HUES6 (cell line): ENCODE measurements around the gene KCP.

ENCODE experiments used
- H3K27ac ChIP-seq: 2 replicates; pipeline ENCODE4 v1.7.0; 2013; ENCODE audit warnings: low read depth, mild to moderate bottlenecking, low read length, inconsistent platforms
- H3K27me3 ChIP-seq: 2 replicates; pipeline ENCODE4 v1.6.1; 2013; ENCODE audit warnings: low read length; ENCODE audit not compliant: control insufficient read depth, insufficient read depth
- H3K36me3 ChIP-seq: 2 replicates; pipeline ENCODE4 v1.6.1; 2013; ENCODE audit warnings: low read length; ENCODE audit not compliant: control insufficient read depth, insufficient read depth
- H3K4me1 ChIP-seq: 2 replicates; pipeline ENCODE4 v1.6.1; 2013; ENCODE audit warnings: low read length; ENCODE audit not compliant: control insufficient read depth, insufficient read depth
- H3K4me3 ChIP-seq: 2 replicates; pipeline ENCODE4 v1.5.1; 2013; ENCODE audit warnings: low read depth, low read length
- H3K9ac ChIP-seq: one replicate; pipeline ENCODE4 v1.6.1; 2013; ENCODE audit warnings: mild to moderate bottlenecking, low read length
- H3K9me3 ChIP-seq: 2 replicates; pipeline ENCODE4 v1.6.1; 2013; ENCODE audit warnings: low read depth, low read length; ENCODE audit not compliant: control insufficient read depth, insufficient read depth

Gene KCP

DNA sequence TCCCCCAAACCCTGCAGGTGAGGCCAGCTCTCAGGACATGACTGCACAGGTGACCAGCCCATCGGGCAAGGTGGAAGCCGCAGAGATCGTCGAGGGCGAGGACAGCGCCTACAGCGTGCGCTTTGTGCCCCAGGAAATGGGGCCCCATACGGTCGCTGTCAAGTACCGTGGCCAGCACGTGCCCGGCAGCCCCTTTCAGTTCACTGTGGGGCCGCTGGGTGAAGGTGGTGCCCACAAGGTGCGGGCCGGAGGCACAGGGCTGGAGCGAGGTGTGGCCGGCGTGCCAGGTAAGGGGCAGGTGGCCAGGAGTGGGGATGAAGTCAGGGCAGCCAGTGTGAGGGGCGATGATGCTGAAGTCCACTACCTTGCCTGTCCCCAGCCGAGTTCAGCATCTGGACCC, 56.1 kb downstream of the KCP start:
- no peak overlapping the region for H3K4me3 ChIP-seq
- no peak overlapping the region for H3K9ac ChIP-seq
- H3K4me1 ChIP-seq, result no peaks in the 10 kb centered on the region
- H3K9me3 ChIP-seq, result no peaks in the 10 kb centered on the region
- peaks cover 78% of the 10 kb centered on the region for H3K36me3 ChIP-seq
- H3K27ac ChIP-seq, result no peak overlapping the region
- H3K27me3 ChIP-seq, result no peaks in the 10 kb centered on the region

DNA sequence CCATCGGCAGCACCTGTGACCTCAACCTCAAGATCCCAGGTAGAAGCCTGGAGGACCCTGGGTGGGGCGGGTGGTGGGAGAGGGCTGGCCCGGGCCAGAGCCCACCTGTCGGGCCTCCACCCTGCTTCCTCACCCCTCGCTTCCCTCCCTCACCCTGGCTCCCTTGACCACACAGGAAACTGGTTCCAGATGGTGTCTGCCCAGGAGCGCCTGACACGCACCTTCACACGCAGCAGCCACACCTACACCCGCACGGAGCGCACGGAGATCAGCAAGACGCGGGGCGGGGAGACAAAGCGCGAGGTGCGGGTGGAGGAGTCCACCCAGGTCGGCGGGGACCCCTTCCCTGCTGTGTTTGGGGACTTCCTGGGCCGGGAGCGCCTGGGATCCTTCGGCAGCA, 56.7 kb downstream of the KCP start:
- H3K27ac ChIP-seq, result no peak overlapping the region
- H3K9me3 ChIP-seq, result no peaks in the 10 kb centered on the region
- H3K4me3 ChIP-seq, result no peak overlapping the region
- no peaks in the 10 kb centered on the region for H3K27me3 ChIP-seq
- no peak overlapping the region for H3K9ac ChIP-seq
- peaks cover 82% of the 10 kb centered on the region for H3K36me3 ChIP-seq
- H3K4me1 ChIP-seq, result no peaks in the 10 kb centered on the region

DNA sequence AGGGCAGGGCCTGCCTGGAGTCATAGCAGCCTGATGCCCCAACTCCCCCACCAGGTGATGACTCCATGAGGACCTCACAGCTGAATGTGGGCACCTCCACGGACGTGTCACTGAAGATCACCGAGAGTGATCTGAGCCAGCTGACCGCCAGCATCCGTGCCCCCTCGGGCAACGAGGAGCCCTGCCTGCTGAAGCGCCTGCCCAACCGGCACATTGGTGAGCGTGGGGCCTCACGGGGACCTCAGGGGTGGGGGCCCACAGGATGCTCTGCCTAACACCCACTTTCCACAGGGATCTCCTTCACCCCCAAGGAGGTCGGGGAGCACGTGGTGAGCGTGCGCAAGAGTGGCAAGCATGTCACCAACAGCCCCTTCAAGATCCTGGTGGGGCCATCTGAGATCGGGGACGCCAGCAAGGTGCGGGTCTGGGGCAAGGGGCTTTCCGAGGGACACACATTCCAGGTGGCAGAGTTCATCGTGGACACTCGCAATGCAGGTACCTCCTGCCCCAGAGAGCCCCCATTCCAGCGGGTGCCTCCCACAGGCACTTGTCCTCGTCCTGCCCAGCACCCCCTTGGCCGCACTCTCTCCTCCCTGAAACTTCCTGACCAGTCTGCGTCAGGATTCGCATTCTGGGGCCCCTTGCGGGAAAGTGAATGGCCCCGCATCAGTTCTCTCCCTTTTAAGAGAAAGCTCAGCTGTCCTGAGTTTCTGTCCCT, 57.8 kb downstream of the KCP start:
- Histone ChIP-seq H3K36me3 (peaks cover 91% of the 10 kb centered on the region), H3K4me1 (no peaks in the 10 kb centered on the region)

DNA sequence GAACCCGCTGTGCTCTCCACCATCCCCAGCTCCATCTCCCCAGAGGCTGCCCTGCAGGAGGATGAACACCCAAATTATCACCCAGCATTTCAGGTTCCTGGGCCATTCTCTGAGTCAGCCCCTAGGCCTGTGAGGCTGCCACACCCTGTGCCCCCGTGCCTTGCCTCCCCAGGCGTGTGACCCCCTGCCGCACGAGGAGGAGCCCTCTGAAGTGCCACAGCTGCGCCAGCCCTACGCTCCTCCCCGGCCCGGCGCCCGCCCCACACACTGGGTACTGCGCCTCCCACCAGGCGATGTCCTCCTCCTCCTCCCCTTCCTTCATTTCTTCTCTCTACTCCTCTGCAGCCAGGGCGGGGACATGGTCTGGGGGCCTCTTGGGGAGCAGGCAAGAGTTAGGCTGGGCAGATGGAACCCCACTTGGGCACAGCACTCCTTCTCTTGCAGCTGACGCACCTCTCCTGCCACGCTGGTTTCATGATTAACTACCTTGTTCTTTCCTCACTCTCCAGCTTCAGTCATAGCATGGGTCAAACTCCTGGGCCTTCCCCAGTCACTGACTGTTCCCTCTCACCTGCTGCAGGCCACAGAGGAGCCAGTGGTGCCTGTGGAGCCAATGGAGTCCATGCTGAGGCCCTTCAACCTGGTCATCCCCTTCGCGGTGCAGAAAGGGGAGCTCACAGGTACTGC, 60.6 kb downstream of the KCP start:
- Histone ChIP-seq H3K9ac (no peak overlapping the region), H3K9me3 (no peaks in the 10 kb centered on the region), H3K27me3 (no peaks in the 10 kb centered on the region), H3K27ac (no peak overlapping the region), H3K4me3 (no peak overlapping the region), H3K36me3 (peaks cover 88% of the 10 kb centered on the region), H3K4me1 (no peaks in the 10 kb centered on the region)

More for the DNA sequence above, 57.8 kb downstream of the KCP start:
- H3K9ac ChIP-seq, result no peak overlapping the region
- H3K27me3 ChIP-seq, result no peaks in the 10 kb centered on the region
- no peak overlapping the region for H3K27ac ChIP-seq
- H3K9me3 ChIP-seq, result no peaks in the 10 kb centered on the region
- H3K4me3 ChIP-seq, result no peak overlapping the region

DNA sequence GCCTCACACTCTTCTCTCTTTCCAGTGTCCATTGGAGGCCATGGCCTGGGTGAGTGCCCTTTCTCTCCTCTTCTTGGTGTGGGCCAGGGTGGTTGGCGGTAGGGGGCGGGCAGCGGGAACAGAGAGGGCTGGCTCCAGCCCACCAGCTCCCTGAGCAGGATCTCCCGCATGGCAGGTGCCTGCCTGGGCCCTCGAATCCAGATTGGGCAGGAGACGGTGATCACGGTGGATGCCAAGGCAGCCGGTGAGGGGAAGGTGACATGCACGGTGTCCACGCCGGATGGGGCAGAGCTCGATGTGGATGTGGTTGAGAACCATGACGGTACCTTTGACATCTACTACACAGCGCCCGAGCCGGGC, 61.4 kb downstream of the KCP start:
- Histone ChIP-seq H3K36me3 (peaks cover 88% of the 10 kb centered on the region), H3K9me3 (no peaks in the 10 kb centered on the region)

DNA sequence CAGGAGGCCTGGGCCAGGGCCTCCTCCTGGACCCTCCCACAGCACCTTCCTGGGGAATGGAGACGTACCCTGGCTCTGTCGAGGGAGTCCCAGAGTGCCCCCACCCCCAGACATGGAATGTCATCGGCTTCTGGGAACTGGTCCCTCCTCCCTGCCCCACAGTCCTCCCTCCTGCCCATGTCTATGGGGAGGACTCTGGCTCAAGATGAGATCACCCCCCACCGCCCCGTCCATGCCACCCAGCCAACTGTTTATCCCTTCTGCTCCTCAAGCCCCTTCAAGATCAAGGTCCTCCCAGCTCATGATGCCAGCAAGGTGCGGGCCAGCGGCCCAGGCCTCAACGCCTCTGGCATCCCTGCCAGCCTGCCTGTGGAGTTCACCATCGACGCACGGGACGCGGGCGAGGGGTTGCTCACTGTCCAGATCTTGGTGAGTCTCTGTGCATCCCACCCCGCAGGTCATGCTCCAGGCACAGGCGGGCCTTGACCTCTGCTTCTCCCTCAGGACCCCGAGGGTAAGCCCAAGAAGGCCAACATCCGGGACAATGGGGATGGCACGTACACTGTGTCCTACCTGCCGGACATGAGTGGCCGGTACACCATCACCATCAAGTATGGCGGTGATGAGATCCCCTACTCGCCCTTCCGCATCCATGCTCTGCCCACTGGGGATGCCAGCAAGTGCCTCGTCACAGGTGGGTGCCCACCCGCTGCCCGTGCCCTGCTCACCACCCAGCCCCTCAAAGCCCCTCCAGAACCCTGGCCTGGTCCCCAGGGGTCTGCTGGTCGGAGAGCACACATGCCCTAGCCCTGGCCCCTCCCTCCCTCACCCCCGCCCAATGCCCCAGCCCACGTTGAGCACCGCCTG, 62.0 kb downstream of the KCP start:
- H3K9ac ChIP-seq, result no peak overlapping the region
- H3K4me3 ChIP-seq, result no peak overlapping the region
- H3K27me3 ChIP-seq, result no peaks in the 10 kb centered on the region
- H3K36me3 ChIP-seq, result peaks cover 88% of the 10 kb centered on the region
- H3K4me1 ChIP-seq, result no peaks in the 10 kb centered on the region
- no peak overlapping the region for H3K27ac ChIP-seq
- no peaks in the 10 kb centered on the region for H3K9me3 ChIP-seq

More for the DNA sequence above, 61.4 kb downstream of the KCP start:
- H3K27me3 ChIP-seq, result no peaks in the 10 kb centered on the region
- no peak overlapping the region for H3K4me3 ChIP-seq
- H3K9ac ChIP-seq, result no peak overlapping the region
- H3K4me1 ChIP-seq, result no peaks in the 10 kb centered on the region
- H3K27ac ChIP-seq, result no peak overlapping the region

DNA sequence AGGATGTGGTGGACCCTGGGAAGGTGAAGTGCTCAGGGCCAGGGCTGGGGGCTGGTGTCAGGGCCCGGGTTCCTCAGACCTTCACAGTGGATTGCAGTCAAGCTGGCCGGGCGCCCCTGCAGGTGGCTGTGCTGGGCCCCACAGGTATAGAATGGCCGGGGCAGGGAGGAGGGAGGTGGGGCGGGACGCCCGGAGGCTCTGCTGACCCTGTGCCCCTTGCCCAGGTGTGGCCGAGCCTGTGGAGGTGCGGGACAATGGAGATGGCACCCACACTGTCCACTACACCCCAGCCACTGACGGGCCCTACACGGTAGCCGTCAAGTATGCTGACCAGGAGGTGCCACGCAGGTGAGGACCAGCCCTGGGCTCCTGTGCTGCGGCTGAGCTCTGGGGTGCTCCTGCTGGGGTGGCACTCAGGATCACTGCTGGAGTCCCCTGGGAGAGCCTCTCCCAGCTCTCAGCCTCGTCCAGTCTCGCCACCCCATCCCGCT, 62.7 kb downstream of the KCP start:
- H3K4me1 ChIP-seq, result no peaks in the 10 kb centered on the region
- no peak overlapping the region for H3K27ac ChIP-seq
- H3K9ac ChIP-seq, result no peak overlapping the region
- no peak overlapping the region for H3K4me3 ChIP-seq
- H3K27me3 ChIP-seq, result no peaks in the 10 kb centered on the region
- no peaks in the 10 kb centered on the region for H3K9me3 ChIP-seq
- H3K36me3 ChIP-seq, result peaks cover 88% of the 10 kb centered on the region

DNA sequence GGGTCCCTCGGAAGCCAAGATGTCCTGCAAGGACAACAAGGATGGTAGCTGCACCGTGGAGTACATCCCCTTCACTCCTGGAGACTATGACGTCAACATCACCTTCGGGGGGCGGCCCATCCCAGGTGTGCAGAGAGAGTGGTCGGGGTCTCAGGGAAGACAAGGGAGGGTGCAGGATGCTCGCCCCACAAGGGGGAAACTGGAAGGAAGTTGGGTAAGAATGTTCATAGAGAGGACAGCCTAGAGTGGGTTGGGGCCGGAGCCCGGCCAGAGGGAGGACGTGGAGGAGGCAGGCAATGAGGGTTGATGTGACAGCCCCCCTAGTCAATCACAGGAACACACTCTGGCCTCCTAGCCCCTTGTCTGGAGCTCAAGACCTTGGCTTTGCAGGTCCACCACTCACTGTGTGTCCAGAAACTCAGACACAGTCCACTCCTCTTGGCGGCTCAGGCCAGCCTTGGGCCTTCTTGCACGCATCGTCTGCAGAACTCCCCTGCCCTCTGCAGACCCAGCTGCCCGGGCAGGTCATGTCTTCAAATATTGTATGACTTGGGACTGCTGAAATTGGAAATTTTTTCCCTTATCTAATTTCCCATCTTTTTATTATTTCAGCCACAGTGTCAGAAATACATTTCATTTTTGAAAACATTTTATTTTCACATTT, 63.6 kb downstream of the KCP start:
- Histone ChIP-seq H3K27ac (no peak overlapping the region), H3K27me3 (no peaks in the 10 kb centered on the region), H3K9ac (no peak overlapping the region), H3K4me1 (0 out of 2 replicates have a peak, but pooled peaks cover 2% of the 10 kb centered on the region), H3K9me3 (no peaks in the 10 kb centered on the region), H3K36me3 (peaks cover 86% of the 10 kb centered on the region), H3K4me3 (no peak overlapping the region)

DNA sequence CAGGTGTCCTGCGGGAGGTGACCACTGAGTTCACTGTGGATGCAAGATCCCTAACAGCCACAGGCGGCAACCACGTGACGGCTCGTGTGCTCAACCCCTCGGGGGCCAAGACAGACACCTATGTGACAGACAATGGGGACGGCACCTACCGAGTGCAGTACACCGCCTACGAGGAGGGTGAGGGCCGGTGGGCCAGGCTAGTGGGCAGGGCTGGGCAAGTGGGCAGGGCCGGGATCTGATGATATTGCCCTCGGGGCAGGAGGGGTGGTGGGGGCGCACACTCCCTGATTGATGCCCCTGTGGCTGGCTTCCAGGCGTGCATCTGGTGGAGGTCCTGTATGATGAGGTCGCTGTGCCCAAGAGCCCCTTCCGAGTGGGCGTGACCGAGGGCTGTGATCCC, 64.5 kb downstream of the KCP start:
- H3K9ac ChIP-seq, result no peak overlapping the region
- peaks cover 8% of the 10 kb centered on the region for H3K4me1 ChIP-seq
- no peak overlapping the region for H3K27ac ChIP-seq
- H3K36me3 ChIP-seq, result peaks cover 86% of the 10 kb centered on the region
- no peak overlapping the region for H3K4me3 ChIP-seq
- H3K9me3 ChIP-seq, result no peaks in the 10 kb centered on the region
- no peaks in the 10 kb centered on the region for H3K27me3 ChIP-seq

DNA sequence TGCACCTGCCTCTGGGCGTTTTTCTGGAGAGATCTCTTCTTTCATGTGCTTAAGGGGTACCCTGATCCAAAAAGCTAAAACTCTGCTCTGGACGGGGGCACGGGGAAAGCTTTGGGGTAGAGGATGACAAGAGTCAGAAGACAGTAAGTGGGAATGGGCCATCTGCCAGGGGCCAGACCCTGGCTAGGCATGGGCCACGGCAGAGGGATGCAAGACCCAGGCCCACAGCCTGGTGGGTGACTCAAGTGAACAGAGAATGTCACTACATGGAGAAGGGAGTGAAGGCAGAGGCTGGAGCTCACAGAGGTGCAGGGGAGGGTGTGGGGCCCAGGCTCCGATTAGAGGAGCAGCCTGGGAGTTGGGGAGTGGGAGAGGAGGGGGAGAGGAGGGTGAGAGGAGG, 65.0 kb downstream of the KCP start:
- Histone ChIP-seq H3K9ac (no peak overlapping the region), H3K36me3 (peaks cover 86% of the 10 kb centered on the region), H3K27ac (no peak overlapping the region), H3K4me3 (no peak overlapping the region), H3K4me1 (peaks cover 9% of the 10 kb centered on the region), H3K27me3 (no peaks in the 10 kb centered on the region), H3K9me3 (no peaks in the 10 kb centered on the region)
